Hematopoietic multipotent progenitor cell treated with erythropoietin and hydrocortisone succinate and interleukin-3 and kit ligand, for 6 days (in vitro differentiated cells): ENCODE data around the gene ALK.

Source experiments
- DNase-seq: peaks from one replicate; pipeline ENCODE4 v3.0.0-alpha.2; 2015

The ALK gene

DNA sequence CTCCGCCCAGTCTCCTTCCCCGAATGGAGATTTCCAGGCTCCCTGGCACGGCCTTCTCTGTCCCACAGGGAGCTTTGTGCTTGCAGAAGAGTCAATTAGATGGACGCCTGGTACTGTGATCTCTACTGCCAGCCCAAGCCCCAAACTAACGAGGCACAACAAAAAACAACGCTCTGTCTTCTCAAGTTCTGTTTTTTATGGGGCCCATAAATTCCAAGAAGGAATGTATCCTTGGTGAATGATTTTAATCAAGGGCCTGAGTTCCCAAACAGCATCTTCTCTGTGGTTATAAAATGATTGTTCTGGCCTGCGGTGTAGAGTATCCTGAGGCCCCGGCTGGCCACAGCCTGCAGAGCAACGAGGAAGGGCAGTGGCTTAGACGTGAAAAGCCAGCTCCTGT is 586.7 kb downstream of the ALK start:
- DNase-seq: no peak

DNA sequence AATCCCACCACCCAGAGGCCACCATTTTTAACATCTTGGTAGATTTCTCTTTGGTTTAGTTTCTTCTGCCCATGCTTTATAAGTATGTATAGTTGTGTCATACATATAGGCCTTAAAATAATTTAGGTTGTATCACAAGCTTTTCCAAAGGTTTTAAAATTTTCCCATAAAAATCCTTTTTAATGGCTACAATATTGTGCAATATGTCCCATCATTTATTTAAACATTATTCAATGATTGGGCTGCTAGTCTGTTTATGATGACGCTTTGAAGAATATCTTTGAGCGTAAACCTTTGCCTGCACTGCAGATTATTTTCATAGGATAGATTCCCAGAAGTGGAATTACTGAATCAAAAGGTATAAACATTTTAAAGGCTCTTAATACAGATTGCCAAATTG is 588.8 kb downstream of the ALK start:
- no peak for DNase-seq

DNA sequence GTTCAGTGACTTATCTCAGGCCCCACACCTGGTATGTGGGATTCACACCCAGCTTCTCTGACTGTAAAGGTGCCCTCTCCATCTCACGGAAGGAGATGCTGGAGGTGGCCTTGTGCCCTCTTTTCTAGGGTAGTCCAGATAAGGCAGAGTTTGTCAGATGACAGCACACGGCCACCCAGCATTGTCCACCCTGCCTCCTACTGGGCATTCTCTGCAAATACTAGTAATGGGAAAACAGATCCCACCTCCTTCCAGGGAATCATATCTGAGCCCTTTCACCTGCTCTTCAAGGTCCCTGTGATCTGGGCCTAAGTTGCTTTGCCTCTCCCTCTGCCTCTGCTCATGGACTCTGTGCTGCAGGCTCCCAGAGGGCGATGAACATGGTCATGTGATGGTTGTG is 591.5 kb downstream of the ALK start:
- peak; percentile 14 for DNase-seq

DNA sequence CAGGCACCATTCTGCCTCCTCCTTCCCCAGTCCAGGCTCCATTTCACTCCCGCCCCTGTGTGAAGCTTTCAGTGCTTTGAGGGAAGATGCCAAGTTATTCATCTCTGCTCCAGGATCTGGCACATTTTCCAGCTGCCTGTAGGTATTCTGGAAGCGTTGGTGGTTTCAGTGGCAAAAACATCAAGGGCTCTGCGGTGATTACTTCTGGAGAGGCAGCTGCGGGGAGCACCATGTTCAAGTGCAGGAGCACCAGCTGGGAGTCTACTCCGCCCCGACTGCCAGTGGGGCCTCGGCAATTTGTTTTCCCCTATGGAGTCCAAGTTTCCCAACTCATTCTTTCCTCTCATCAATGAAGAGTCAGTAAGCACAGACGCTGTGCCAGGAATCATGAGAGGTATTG is 594.5 kb downstream of the ALK start:
- no peak for DNase-seq

DNA sequence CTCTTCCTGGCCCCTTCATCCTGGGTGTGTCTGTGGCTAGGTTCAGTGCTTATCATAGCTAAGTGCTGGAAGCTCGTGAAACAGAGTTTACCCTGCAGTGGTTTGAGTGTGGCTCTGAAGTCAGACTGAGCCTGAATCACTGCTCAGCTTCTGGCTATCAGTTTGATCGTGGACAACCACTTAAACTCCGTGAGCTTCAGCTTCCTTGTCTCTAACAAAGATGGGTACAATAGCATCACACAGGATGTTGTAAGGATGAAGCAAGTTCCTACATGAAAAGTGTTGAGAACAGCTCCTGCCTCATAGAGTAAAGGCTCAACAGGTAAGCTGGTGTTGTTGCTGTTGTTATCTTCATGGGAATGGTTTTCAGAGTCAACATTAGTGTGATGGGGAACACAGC is 595.8 kb downstream of the ALK start:
- DNase-seq: no peak

DNA sequence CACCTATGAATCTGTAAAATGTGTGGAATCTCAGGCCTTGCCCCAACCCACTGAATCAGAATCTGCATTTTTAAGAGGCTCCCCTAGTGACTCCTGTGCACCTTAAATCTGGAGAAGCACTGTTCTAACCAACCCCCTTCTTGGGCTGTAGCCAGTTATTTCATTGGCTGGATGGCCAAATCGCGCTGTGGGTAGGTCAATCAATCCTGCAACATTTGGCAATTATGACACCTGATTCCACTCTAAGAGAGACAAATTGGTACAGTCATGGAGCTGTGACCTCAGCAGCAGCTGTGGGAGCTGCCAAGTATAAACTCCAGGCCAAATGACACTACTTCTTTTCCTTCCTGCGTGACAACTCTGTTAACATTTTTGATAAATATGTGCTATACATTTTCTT is 597.4 kb downstream of the ALK start:
- no peak for DNase-seq

DNA sequence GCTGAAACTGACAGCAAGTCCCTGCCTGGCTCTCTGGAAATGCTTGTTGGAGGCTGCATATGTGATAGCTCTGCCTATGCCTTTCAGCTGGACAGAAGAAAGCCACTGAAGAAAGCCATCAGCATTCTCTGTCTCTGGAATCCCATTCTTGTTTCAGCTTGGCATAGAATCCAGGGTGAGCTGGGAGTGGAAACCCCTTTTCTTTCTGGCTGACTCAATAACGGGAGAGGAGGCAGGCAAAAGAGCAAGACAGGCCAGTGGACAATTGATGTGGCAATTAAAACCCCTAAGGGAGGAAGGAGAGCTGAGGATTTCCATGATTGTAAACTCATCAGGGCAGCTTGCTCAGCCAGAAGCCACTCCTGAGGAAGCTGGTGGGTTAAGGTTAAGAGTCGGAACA is 598.1 kb downstream of the ALK start:
- DNase-seq: no peak

DNA sequence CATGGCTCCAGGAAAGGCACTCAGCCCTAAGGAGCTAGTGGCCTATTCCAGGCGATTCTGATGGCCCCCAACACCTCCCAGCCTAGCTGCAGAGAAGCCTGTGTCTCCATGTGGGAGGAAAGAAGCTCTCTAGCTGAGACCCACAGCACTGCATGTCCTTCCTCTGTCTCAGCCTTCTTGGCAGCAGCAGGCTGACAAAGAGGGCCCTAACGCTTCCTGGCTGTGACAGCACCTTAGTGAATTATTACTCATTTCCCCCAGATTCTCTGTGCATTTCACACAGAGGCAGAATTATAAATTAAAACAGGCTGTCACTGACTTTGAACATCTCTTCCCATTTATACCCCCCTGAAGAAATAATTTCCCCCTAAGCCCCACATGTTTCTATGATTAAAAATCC is 599.4 kb downstream of the ALK start:
- DNase-seq: no peak

DNA sequence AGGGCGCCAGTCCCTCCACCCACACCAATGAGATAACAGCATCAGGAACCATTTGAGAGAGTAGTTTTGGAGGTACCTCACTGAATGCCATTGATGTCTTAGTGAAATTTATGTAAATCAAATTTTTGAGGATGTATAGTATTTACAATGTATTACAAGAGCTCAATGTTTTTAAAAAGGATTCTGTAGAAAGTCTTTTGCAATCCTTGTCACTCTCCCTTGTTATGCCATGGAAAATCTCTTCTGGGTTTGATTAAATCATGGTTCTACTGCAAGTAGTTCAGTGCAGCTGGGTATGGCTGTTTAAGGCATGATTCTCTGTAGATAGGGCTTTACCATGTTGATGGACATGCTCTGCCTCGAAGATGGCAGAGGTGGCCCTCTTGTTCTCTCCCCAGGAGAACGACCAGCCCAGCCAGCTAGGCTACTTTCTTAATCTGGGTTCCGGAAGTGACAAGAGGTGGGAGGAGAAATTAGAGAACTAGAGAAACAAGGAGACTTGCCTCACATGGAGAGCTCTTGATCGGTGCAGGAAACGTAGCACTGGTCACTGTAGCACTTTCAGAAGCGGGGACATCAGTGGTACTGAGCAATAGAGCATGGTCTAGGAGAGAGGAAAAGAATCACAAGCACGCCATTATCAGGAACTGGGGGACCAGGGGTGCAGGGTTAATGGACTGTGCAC is 603.4 kb downstream of the ALK start:
- peak; percentile 18 for DNase-seq

DNA sequence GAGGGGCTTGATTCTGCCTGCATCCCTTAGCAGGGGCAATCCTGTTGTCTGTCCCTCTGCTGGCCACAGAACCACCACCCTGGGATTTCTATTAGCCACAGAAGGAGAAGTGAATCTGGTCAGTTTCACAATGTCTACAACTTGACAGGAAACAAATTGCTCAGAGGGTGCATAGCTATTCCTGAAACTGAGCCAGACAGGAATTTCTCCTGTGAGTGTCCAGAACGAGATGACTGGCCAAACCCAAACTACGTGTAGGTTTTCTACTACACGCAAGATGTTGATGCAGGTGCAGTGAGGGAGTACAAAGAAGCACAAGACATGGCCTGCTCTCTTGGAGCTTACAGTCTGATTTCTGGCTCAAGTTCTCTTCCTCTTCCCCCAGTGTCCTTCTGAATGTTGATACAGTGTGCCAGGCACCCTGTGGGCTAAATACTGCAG is 604.3 kb downstream of the ALK start:
- DNase-seq: peak; percentile 24

DNA sequence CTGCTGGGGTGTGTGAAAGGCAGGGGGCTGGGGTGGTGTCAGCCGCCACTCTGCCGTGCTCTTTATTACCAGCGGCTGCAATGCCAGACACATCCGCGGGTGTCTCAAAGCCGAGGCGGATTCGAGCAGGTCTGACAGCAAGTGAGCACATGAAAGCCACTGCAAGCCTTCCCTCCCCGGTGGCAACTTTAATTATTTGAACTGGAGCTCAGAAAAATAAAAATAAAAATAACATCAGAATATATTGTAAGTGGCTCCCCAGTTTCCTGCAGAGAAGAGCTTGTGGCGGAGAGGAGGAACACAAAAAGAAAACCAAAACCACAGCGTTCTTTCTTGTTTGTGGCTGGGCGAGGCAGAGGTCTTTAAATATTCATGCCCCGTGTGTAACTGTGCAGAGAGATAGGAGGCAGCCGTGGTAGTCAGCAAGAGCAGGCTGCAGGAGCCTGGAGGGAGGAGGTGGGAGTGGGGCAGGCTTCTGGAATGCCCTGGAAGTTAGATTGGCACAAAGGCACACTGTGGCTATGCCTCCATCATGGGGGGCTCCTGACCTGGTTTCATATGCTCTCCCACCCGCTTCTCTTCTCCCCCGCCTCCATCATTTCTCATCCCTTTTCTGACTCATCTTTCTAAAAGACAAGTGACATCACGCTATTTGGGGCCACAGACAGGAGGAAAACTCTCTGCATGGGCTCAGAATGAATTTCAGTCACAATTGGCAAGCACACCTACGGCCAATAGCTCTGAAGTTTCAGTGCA is 606.4 kb downstream of the ALK start:
- peak; percentile 72 for DNase-seq

DNA sequence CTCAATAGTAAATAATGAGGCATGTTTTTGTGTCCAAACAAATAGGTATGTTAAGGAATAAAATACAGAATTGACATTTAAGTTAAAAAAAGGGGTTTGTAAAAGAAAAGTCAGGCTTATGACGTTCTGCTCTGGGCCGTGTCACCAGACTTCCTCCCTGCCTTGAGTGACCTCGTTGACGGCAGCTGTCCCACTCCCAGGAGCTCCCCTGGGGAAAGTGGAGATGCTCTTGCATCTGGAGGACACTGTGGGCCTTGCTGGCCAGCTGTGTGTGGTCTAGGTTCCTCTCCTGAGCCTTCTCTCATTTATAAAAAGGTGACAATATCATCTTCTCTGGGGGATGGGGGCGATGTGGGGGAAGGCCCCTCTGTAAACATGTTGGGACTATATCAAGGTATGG is 609.9 kb downstream of the ALK start:
- DNase-seq: no peak

DNA sequence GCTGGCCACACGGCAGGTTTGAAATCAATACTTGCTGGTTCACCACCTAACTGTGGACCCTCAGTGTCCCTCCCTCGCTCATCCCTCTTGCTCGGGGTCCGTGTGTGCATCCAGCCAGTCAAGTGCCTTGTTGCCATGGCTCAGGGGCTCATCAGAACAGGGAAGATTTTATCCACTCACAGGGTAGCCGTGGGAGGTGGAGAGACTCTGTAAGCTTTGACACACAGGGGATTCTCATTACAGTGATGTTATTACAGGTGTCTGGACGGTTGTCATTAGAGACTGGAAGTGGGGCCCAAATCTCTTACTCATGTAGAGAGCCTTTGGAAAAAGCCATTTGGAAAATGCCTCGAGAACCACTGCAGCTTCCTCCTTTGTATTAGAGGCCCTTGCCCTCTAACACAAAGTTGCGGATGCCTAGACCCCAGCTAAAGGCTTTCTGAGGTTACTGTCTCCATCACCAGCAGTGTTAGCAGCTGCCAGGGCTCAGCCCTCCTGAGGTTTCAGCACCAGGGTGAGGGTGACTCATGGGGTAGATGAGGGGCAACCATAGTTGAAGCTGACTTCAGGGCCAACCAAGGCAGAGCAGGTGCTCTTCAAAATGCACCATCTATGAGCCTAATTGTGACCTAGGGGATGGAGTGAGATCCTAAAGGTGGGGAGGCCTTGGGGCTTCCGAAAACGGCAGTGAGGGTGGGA is 610.6 kb downstream of the ALK start:
- DNase-seq: no peak

DNA sequence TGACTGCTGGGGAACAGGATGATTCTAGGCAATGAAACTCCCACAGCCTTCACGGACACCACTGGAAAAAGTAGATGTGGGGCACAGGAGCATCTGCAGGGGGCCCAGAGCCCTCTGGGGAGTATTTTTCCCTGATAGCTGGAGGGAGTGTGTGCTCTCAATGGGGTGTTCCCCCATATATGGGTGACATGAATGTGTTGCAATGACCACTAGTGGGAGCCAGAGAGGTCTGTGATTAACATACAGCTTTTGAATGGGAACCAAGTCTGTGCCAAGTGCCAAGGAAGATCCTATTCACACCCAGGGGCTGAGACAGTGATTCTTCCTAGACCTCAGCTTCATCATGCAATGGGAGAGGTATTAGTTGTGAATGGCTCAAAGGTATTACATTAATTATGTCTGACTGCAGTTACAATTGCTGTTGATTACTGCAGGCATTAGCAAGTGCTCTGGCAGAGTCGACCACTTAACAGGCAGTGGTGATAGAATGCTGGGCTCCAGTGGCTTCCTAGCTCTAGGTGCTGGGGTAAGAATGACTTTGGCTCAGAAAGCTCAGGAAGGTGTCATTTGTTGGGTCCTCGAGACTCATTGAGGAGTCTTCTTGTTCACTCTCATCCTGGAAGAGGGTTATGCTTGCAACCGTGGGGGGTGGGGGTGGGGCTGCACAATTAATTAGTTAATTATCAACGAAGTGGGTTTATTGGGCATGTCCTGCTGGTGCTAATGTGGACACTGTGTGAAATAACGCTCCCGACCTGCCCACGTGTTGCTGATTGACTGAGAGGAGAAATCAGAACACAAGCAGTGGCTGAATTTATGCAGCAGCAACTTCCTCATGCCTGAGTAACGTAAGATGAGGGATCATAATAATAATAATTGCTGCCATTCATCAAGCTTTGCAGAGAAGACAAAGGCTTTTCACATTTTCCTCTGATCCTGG is 612.0 kb downstream of the ALK start:
- peak; percentile 88 for DNase-seq

DNA sequence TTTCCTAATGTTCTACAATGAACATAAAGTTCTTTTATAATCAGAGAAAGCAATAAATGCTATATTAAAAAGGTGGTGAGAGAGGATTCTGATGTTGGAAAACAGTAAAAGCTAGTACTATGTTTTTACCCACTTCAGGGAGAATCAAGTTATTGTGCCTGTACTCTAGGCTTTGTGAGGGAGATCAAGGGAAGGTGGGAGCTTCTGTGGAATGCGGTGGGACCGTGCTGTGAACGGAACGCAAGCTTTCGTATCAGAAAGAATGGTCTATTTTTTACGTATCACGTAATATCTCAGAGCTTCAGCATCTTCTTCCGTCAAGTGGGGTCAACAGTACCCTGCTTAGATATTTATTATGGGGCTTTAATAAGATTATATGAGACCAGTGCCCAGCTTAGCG is 613.0 kb downstream of the ALK start:
- no peak for DNase-seq

DNA sequence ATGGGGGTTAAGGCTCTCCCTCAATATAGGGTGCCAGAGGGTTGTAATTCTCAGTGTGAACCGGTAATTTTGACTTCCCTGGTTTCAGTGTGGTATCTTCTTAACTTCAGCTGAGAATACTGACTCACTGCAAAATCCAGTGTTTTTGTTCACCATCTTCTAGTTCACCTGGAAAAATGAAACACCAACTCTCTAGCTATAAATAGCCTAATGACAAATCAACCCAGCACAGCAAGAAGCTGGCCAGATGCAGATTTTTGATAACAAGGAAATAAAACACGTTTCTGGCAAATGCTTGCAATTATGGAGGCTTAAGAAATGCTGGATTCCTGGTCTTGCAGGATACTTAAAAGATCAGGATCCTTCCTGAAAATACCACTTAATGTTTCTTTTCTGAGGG is 613.9 kb downstream of the ALK start:
- no peak for DNase-seq

DNA sequence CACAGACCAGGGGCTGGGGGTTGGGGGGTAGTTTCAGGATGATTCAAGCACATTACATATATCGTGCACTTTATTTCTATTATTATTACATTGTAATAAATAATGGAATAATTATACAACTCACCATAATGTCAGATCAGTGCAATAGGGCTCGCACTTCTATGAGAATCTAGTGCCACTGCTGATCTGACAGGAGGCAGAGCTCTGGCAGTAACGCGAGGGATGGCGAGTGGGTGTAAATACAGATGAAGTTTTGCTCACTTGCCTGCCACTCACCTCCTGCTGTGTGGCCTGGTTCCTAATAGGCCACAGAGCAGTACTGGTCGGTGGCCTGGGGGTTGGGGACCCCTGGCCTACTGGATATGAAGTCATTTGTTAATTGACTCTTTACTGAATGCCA is 615.6 kb downstream of the ALK start:
- DNase-seq: no peak

DNA sequence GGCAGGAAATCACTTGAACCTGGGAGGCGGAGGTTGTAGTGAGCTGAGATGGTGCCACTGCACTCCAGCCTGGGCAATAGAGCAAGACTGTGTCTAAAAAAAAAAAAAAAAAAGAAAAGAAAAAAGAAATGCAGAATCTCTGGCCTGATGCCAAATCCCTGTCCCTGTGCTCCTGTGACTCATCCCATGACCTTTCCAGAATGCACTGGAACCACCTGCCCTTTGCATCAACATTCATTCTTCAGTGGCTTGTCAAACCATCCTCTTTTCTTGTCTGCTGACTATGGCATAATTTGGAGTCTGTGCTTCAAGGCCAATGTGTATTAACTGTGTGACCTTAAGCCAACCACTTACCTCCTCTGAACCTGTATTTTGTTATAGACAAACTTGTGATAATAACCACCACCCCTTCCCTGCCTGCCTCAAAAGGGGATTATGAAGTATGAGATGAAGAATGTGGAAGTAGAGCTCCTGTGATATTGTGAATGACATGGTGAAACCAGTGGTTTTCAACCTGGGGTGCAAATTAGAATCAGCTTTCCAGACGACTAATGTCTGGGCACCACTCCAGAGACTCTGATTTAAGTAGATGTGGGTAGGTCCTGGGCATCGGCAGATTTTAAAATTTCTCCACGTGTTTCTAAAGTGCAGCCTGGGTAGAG is 616.9 kb downstream of the ALK start:
- no peak for DNase-seq

DNA sequence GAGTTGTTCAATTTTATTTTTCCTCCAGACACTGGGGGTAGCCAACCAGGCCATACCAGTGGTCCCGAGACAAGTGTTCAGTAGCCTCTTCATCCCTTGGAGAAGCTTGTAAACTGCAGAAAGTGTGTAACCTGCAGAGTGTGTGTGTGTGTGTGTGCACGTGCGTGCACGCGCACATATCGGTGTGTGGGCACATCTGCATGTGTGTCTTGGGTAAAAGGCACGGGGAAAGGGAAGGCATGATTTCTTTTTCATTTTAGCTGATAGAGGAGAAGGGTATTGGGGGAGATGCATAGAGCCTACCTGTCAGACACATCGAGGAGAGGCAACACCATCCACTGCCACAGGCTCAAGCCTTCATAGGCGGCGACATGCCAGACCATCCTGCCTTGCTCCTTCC is 624.8 kb downstream of the ALK start:
- DNase-seq: no peak

DNA sequence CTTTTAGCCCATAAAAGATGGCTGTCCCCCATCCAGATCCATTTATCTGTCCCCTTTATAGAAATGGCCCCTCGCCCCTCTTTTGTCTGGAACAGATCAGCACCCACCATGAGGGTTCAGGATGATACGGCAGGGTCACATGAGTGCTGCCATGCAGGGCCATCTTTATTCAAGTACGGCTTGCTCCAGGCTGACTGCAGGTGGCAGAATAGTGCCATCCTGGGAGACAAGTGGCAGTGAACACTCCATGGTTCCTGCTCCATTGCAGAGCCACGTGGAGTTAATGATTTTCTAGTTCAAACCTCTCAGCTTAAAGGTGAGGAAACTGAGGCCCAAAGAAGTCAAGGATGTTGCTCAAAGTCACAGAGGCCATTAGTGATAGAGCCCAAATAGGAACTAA is 625.5 kb downstream of the ALK start:
- DNase-seq: peak; percentile 23

DNA sequence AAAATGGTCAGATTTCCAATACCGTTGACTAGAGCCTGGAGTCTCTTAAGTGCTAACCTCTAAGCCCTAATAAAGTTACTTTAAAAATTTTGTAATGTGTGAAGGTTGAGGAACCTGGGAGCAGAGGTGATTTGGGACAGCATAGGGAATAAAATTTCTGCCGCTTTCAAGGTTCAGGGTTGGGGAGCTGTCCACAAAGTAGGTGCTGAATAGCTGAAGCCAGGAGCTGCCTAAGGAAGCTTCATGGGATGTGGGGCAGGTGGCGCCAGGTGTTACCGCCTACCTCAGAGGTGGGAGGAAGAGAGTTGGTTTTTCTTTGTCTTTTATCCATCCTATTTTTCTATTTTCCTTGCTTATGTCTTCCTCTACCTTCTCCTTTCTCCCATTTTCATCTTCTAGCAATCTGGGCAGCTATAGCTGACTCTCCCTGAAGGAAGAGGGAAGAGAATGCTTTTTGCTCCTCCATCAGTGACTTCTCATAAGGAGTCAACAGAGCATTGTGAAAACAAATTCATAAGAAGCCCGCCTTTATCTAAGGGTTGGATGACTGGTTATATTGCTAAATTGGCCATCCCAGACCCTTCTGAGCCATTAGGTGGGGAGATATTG is 627.5 kb downstream of the ALK start:
- DNase-seq: peak; percentile 60
